ENCODE results near the gene DDX28.
"Not testable (repeated sequence)": the region's sequence is repeated elsewhere in the genome, so short reads cannot be mapped to it uniquely, and the experiment has no call there.

Gene DDX28

GRCh38 chr16:67976205-67976604 is 46.8 kb downstream of the DDX28 start:
- no peak for DNase-seq (ENCODE audit: low read depth)
- no peak for TF ChIP-seq CTCF (conservative IDR thresholded peaks at IDR 0.05; ENCODE audit: low read length)
- no peak overlapping the region for H3K4me3 ChIP-seq (ENCODE audit: low read length)

- no peak overlapping the region for H3K4me3 ChIP-seq (ENCODE audit: low read length)
- no peak for TF ChIP-seq CTCF (conservative IDR thresholded peaks at IDR 0.05; ENCODE audit: low read length)
- no peak for DNase-seq (ENCODE audit: low read depth)
These were observed 47.5 kb downstream of the DDX28 start for GRCh38 chr16:67975321-67976105.

GRCh38 chr16:67972285-67972684 is 50.7 kb downstream of the DDX28 start:
- not testable (repeated sequence) for H3K4me3 ChIP-seq (ENCODE audit: low read length); DNase-seq (ENCODE audit: low read depth)

- no peak for DNase-seq (ENCODE audit: low read depth)
- no peak for TF ChIP-seq CTCF (conservative IDR thresholded peaks at IDR 0.05; ENCODE audit: low read length)
- H3K4me3 ChIP-seq (ENCODE audit: low read length): no peak overlapping the region
These were observed 51.9 kb downstream of the DDX28 start for GRCh38 chr16:67971111-67971510.

All from AG10803 (cell line).